SU-DHL-6 (cell line): ENCODE measurements around the gene SMIM30.

Experiments used
- H2AFZ ChIP-seq: fragments of 200-600 bp; sonication (generic); 2 replicates; pipeline ENCODE4 v1.6.1; 2014; ENCODE audit warnings: low read depth, mild to moderate bottlenecking, moderate library complexity, mixed read lengths, antibody characterized with exemption, low read length; ENCODE audit not compliant: severe bottlenecking
- H3F3A ChIP-seq: fragments of 200-600 bp; shearing (Covaris generic); 2 replicates; pipeline ENCODE4 v1.6.0; 2016; ENCODE audit warnings: antibody characterized with exemption, mild to moderate bottlenecking; ENCODE audit not compliant: insufficient read depth
- H3K27ac ChIP-seq: fragments of 200-600 bp; sonication (generic); 2 replicates; pipeline ENCODE4 v1.5.1; 2016; ENCODE audit warnings: low read depth, mild to moderate bottlenecking, low read length, moderate library complexity, mixed read lengths
- H3K27me3 ChIP-seq: fragments of 200-600 bp; sonication (generic), shearing (Covaris generic); 2 replicates; pipeline ENCODE4 v1.6.0; 2014; ENCODE audit warnings: mild to moderate bottlenecking, low read length
- H3K36me3 ChIP-seq: fragments of 200-600 bp; sonication (generic); 2 replicates; pipeline ENCODE4 v1.6.1; 2014; ENCODE audit warnings: mild to moderate bottlenecking, low read length, mixed read lengths
- H3K4me2 ChIP-seq: fragments of 300-600, 200-600 bp; shearing (Covaris generic), sonication (generic); 2 replicates; pipeline ENCODE4 v1.6.0; 2014; ENCODE audit warnings: low read length, low read depth, mild to moderate bottlenecking; ENCODE audit not compliant: poor library complexity, severe bottlenecking
- H3K4me3 ChIP-seq: fragments of 200-600 bp; sonication (generic); 2 replicates; pipeline ENCODE4 v1.5.1; 2014; ENCODE audit warnings: antibody characterized with exemption, low read length, mild to moderate bottlenecking, mixed read lengths; ENCODE audit not compliant: insufficient read depth, poor library complexity, severe bottlenecking
- H3K79me2 ChIP-seq: fragments of 200-600 bp; sonication (generic); 2 replicates; pipeline ENCODE4 v1.6.1; 2014; ENCODE audit warnings: mild to moderate bottlenecking, low read length, moderate library complexity; ENCODE audit not compliant: insufficient read depth
- H3K9ac ChIP-seq: fragments of 200-600 bp; sonication (generic); 2 replicates; pipeline ENCODE4 v1.7.0; 2014; ENCODE audit warnings: mild to moderate bottlenecking, low read length
- H3K9me2 ChIP-seq: fragments of 200-600 bp; sonication (generic); replicated peaks from 2 replicates; pipeline ENCODE4 v1.6.1; 2014; ENCODE audit warnings: low read length; ENCODE audit not compliant: insufficient read depth
- H3K9me3 ChIP-seq: fragments of 200-600 bp; sonication (generic); 2 replicates; pipeline ENCODE4 v1.6.1; 2014; ENCODE audit warnings: low read length, mixed read lengths; ENCODE audit not compliant: insufficient read depth
- H4K20me1 ChIP-seq: fragments of 200-600 bp; sonication (generic); 2 replicates; pipeline ENCODE4 v1.6.1; 2014; ENCODE audit warnings: low read depth, mild to moderate bottlenecking, antibody characterized with exemption, low read length, moderate library complexity, mixed read lengths
- CTCF ChIP-seq: fragments of 200-600 bp; sonication (generic); IDR thresholded peaks from one replicate; pipeline ENCODE4 v1.5.1; 2017; ENCODE audit warnings: antibody characterized with exemption, mild to moderate bottlenecking, low read length, moderate library complexity; ENCODE audit not compliant: insufficient read depth, poor library complexity, severe bottlenecking
- EZH2phosphoT487 ChIP-seq: fragments of 200-600 bp; sonication (generic), shearing (Covaris generic); conservative IDR thresholded peaks from 2 replicates; pipeline ENCODE4 v1.6.1; 2018; ENCODE audit warnings: mild to moderate bottlenecking, antibody characterized with exemption, low read length, moderate library complexity, mixed read lengths

SMIM30 gene

GRCh38 chr7:113143486-113144257 lies 25.3 kb upstream of the SMIM30 start:
- Histone ChIP-seq H2AFZ (no peak overlapping the region), H3K27ac (no peak overlapping the region)

GRCh38 chr7:113142385-113143119 lies 24.2 kb upstream of the SMIM30 start:
- H3K9ac ChIP-seq, result no peak overlapping the region

More at GRCh38 chr7:113143486-113144257, 25.3 kb upstream of the SMIM30 start:
- no peaks in the 10 kb centered on the region for H3K9me3 ChIP-seq
- no peaks in the 10 kb centered on the region for H3K36me3 ChIP-seq
- H3K27me3 ChIP-seq, result no peaks in the 10 kb centered on the region
- no peak overlapping the region for H3K4me2 ChIP-seq
- H3F3A ChIP-seq, result no peaks in the 10 kb centered on the region
- TF ChIP-seq EZH2phosphoT487, result no peak
- TF ChIP-seq CTCF, result no peak
- H3K9me2 ChIP-seq, result no peaks in the 10 kb centered on the region
- H4K20me1 ChIP-seq, result no peaks in the 10 kb centered on the region
- H3K9ac ChIP-seq, result no peak overlapping the region
- no peaks in the 10 kb centered on the region for H3K79me2 ChIP-seq
- no peak overlapping the region for H3K4me3 ChIP-seq

GRCh38 chr7:113141803-113142202 lies 23.4 kb upstream of the SMIM30 start:
- TF ChIP-seq CTCF (no peak), EZH2phosphoT487 (no peak)
- Histone ChIP-seq H3K9ac (no peak overlapping the region), H3K9me2 (no peaks in the 10 kb centered on the region), H3K79me2 (no peaks in the 10 kb centered on the region), H3K36me3 (no peaks in the 10 kb centered on the region), H3K4me2 (peak overlapping the region; percentile 9), H3K4me3 (no peak overlapping the region), H2AFZ (no peak overlapping the region), H3K9me3 (no peaks in the 10 kb centered on the region), H3K27me3 (no peaks in the 10 kb centered on the region), H3F3A (no peaks in the 10 kb centered on the region), H4K20me1 (no peaks in the 10 kb centered on the region), H3K27ac (peak overlapping the region; percentile 67)

More at GRCh38 chr7:113142385-113143119, 24.2 kb upstream of the SMIM30 start:
- H2AFZ ChIP-seq, result no peak overlapping the region
- H3K79me2 ChIP-seq, result no peaks in the 10 kb centered on the region
- peak overlapping the region; percentile 9 for H3K4me2 ChIP-seq
- H3K27ac ChIP-seq, result peak overlapping the region; percentile 67
- no peaks in the 10 kb centered on the region for H4K20me1 ChIP-seq
- TF ChIP-seq CTCF (no peak), EZH2phosphoT487 (no peak)
- no peaks in the 10 kb centered on the region for H3K9me2 ChIP-seq
- H3K9me3 ChIP-seq, result no peaks in the 10 kb centered on the region
- no peaks in the 10 kb centered on the region for H3K27me3 ChIP-seq
- H3K36me3 ChIP-seq, result no peaks in the 10 kb centered on the region
- H3F3A ChIP-seq, result no peaks in the 10 kb centered on the region
- H3K4me3 ChIP-seq, result no peak overlapping the region
